Dedifferentiated amniotic fluid mesenchymal stem cell (primary cell): ENCODE results near the gene CDC42EP5.

Source experiments
- DNase-seq: peaks from one replicate; pipeline ENCODE4 v3.0.0-alpha.2; 2016; ENCODE audit errors: extremely low spot score

CDC42EP5 gene

DNA sequence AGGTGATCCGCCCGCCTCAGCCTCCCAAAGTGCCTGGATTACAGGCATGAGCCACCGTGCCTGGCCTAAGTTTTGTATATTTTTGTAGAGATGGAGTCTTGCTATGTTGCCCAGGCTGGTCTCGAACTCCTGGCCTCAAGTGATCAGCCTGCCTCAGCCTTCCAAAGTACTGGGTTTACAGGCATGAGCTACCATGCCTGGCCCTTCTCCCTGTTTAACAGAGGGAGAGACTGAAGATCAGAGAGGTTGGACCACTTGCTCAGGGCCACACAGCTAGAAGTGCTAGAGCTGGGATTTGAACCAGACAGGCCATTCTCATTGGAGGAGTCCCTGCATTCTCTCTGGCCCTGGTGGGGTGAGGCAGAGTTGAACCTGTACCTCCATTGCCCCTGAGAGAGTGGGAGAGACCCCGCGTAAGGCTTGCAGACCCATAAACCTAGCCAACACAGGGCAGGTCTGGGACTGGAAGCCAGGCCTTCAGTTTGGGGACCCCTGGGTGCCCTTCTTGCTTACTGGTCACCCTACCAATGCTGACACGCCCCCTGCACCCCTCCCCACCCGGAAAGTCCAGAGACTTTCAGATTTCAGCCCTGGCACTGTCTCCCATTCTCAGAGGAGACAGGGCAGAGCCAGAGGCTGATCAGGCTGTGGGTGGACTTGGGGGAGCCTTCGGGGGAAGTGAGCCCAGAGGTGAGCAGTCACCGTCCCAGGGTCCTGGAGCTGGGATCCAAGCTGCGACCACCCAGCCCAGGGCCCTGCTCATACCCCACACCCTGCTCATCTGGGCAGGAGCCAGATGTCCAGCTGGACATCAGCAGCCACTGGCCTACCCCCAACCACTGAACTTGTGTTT, 44.5 kb downstream of the CDC42EP5 start:
- no peak for DNase-seq

DNA sequence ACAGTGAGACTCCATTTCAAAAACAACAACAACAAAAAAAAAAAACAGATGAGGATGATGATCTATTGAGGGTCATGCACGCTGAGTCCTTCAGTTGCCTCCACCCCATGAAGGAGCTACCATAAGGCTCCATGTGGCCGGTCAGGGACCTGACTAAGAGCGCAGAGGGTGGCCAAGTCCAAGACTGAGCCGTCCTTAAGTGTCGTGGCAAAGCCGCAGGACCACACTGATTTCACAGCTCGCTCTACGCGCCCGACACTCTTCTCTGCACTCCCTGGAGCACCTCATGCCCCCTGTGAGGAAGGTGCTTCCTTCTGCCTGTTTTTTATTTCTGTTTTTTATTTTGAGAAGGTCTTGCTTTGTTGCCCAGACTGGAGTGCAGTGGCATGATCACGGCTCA, 45.5 kb downstream of the CDC42EP5 start:
- DNase-seq = no peak

DNA sequence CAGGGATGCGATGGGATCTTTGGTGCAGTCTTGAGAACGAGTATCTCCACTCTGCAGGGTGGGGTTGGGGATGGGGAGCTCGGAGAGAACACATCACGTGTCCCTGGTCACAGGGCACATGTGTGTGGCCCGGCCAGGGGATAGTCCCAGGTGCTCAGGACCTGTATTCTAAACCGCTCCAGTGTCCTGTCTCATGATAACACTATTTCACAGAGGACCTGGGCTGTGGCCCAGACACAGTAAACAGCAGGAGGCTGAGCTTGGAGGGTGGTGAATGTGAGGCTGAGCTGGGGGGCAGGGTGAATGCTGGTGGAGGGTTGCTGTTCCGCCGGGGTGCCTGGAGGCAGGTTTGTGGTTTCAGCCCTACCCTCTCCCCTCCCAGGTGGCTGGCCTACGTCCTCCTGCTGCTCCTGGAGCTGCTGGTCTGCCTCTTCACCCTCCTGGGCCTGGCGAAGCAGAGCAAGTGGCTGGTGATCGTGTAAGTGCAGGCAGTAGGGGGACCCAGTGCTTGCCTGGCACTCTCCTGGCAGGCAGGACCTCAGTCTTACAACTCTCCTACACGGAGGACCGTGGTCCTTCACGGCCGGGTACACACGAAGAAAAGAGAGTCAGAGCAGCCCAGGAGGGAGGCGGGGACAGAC, 46.7 kb downstream of the CDC42EP5 start:
- no peak for DNase-seq

DNA sequence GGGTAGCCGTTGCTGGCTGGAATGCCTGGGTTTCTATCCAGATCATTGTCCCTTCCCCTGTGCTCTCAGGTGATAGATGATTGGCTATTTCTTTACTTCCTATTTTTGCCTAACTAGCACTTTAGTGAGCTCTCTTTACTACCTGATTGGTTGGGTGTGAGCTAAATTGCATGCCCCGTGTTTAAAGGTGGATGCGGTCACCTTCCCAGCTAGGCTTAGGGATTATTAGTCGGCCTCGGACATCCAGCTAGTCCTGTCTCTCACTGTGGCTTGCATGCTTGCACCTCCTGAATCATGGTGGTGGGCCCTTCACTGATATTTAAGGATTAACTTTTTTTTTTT, 47.7 kb downstream of the CDC42EP5 start:
- no peak for DNase-seq

DNA sequence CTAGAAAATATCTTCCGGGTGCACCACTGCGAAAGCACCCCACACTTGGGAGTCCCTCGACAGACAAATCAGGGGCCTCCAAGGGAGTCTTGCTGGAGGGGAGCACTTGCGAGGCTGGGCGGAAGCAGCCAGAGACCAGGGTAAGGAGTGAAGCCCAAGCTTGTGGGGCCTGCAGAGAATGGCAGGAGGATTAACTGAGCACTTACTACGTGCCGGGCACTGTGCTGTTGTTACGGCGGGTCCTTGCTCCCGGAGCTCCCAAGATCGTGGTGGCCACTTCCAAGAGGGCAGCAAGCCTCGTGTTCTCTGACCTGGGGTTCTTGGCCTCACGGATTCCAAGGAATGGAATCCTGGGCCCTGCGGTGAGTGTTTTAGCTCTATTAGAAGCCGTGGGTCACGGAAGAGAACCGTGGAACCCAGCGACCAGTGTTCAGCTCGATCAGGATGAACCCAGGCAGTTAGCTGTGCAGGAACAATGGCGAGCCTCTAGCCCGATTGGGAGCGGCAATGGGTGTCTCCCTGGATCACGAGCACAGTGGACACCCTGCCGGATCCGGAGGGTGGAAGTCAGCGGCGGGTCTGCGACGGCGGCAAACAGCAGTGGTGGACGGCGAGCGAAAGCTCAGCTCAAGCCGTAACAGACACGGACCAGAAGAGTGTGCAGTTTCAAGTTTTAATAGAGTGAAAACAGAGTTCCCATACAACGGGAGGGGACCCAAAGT, 48.3 kb downstream of the CDC42EP5 start:
- DNase-seq = no peak

DNA sequence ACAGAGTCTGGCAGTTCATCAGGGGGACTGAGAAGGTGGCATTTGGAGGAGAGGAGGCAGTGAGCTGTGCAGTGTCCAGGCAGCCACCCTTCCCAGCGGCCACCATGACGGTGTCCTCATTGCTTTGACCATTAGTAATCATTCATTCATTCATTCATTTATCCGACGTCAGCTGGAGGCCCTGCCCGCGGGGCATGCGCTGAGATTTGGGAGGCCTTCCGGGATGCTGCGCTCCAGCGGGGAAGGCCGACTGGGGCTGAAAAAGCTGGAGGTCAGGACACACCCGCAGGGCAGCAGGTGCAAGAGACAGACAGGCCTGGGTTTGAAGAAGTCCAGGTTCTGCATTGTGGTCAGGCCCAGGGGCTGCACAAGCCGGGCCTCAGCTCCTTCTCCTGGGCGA, 48.9 kb downstream of the CDC42EP5 start:
- DNase-seq = no peak

DNA sequence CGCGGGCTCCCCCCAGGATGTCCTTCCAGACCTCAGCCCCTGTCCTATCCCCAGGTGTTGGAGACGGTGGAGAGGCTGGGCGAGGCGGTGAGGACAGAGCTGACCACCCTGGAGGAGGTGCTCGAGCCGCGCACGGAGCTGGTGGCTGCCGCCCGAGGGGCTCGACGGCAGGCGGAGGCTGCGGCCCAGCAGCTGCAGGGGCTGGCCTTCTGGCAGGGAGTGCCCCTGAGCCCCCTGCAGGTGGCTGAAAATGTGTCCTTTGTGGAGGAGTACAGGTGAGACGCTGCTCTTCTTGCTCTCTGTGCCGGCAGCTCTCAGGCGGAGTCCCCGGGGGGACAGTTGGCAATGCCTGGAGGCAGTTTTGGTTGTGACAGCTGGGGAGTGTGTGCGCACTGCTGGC, 51.0 kb downstream of the CDC42EP5 start:
- DNase-seq = no peak

DNA sequence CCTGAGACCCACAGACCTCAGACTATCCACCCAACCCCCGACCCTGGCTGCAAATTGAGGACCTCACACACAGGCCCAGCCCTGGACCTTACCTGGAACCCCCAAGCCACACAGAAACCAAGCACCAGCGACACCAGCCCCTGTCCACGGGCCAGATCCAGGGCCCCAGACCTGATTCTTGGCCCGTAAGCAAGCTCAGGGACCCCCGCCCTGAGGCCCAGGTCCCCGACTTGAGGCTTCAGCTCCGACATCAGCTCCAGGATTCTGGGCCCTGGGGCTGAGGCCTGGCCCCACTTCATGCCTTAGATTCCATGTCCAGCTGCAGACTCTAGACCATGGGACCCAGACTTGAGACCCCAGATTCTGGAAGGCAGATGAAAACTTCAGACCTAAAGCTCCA, 51.6 kb downstream of the CDC42EP5 start:
- no peak for DNase-seq

DNA sequence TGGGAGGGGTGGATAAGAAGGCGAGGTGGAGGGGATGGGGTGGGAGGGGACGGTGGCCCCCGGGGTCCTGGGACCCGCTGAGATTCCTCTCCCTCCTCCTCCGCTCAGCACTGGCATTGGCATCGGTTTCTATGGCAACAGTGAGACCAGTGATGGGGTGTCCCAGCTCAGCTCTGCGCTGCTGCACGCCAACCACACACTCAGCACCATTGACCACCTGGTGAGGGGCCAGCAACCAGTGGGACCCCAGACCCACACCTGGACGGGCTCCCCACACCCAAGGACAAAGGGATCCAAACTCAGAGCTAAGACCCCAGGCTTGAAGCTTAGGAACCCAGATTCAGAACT, 52.0 kb downstream of the CDC42EP5 start:
- no peak for DNase-seq

DNA sequence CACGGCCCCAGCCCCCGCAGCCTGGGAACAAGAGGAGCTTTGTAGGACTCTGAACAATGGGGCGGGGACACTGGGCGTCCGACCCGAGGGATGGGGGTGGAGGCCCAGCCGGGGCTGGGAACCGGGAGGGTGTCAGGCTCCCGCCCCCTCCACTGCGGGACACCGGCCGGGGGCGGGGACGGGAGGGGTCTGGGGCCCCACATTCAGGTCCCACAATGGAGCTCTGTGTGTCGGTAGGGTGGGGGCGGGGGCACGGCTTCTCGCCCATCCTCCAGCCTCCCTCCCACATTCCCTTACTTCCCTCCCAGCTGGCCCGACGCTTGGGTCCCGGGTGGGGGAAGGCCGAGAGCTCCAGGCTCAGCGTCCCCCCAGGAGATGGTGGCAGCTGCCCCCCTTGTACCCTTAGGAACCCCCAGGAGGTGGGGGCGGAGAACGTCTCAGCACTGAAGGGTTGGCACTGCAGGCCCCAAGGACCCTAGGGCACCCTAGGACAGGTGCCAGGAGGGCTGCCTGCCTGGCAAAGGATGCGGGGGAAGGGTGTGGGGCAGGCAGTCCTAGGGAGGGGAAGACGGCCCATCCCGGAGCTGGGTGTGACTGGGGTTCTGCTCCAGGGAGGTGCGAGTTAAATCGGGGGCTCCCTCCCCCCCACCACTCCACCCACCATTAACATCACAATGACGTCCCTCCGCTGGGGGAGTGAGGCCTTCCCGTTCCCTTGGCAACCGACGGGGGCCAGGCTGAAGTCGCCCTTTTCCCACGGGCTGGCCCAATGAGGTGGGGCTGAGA, 52.5 kb downstream of the CDC42EP5 start:
- no peak for DNase-seq

DNA sequence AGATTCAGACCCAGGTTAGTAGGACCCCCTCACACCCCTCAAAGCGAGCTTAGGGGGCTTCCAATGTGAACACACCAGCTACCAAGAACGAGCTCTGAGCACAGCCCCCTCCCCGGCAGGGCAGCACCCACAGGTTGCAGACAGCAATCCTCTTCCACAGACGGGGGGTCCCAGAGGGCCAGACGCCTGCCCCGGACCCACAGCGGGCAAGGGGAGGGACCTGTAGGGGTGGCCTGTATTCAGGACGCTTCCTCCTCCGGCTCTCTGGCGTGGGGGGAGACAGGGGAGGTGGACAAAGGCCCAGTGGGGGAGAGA, 53.1 kb downstream of the CDC42EP5 start:
- no peak for DNase-seq

DNA sequence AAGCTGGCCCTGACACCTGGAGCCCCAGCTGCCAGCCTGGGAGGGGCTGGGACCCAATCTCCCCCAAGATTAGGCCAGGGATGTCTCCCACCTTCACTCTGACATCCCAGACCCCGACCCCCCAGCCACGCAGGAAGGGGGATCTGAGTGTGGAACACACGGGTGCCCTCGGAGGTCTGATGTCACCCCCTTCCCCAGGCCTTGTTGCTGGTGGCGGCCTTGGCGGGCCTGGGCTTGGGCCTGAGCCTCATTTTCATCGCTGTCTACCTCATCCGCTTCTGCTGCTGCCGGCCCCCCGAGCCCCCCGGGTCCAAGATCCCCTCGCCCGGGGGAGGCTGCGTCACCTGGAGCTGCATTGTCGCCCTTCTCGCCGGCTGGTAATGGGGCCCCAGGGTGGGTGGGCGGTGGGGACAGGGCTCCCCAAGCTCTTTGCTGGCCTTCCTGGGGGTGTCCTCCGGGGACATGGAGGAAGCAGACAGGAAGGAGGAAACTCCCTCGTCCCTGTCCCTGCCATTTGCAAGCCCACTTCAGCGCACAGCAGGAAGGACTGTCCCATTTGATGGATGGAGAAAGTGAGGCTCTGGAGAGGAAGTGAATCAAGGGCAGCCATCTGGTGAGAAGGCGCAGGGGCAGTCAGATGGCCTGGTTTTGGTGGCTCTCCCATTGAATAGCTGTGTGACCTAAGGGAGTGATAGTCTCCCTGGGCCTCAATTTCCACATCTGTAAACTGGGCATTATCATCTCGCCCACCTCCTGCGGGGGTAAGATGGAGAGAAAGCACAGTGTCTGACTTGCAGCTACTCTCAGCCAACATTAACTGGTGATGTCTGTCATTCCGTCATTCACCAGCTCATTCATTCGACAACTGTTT, 53.9 kb downstream of the CDC42EP5 start:
- DNase-seq = no peak

DNA sequence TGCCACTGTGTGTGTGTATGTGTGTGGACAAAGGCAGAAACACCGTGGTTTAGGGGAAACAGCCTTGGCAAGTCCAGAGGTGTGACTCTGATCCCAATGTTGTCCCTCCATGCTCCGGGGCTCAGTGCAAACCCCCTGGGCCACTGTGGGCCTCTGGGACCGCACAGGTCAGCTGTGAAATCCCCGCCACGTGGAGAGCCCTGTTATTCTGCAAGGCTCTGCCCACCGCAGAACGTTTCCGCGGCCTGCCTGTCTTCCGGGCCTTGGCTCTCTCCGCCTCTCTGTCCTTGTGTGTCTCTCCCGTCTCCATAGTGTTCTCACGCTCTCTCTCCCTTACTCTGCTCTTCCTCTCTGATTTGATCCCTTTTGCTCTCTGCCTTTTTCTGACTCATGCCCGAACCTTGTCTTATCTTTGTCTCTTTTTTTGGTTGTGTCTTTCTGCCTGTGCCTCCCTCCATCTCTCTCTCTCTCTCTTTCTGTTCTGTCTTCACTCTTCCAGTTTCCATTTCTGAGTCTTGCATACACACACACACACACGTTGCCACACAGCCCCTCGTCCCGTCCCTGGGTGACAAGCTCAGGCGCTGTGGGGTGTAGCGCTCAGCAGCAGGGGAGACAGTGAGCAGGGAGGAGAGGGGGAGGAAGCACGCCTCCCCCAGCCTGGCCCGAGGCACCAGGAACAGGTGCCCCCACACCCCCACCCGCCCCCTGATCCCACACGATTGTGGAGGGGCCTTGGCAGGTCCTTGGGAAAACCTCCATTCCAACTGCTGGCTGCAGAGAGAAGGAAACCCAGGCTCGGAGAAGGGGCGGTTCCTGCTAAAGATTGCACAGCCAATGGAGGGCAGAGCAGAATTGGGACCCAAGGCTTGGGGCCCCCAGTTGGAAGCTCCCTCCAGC, 54.8 kb downstream of the CDC42EP5 start:
- DNase-seq = no peak

DNA sequence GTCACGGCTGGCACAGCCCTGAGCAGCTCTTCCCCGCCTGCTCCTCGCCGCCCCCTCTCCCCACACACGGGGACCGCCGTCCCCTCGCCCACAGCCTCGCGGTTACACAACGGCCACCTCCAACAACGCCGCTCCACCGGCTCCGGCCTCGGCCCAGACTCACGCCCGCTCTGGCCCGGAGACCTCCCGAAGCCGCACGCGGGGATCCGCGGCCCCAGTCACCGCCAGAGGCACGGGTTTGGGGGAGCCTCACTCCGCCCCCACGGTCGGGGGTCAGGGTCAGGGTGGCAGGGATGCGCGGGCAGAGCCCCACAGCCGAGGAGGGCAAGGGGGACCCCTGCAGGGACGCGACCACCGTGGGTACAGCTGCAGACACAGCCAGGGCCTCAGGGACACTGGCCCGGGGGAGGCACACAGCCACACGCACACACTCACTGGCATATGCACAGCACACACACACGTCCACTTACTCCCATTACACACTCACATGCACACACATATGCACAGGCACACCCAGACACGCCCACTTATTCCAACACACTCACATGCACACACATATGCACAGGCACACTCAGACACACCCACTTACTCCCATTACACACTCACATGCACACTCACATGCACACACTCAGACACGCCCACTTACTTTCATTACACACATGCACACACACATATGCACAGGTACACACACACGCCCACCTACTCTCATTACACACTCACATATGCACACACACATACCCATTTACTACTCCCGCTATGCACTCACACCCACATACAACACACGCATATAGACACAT, 56.2 kb downstream of the CDC42EP5 start:
- no peak for DNase-seq

DNA sequence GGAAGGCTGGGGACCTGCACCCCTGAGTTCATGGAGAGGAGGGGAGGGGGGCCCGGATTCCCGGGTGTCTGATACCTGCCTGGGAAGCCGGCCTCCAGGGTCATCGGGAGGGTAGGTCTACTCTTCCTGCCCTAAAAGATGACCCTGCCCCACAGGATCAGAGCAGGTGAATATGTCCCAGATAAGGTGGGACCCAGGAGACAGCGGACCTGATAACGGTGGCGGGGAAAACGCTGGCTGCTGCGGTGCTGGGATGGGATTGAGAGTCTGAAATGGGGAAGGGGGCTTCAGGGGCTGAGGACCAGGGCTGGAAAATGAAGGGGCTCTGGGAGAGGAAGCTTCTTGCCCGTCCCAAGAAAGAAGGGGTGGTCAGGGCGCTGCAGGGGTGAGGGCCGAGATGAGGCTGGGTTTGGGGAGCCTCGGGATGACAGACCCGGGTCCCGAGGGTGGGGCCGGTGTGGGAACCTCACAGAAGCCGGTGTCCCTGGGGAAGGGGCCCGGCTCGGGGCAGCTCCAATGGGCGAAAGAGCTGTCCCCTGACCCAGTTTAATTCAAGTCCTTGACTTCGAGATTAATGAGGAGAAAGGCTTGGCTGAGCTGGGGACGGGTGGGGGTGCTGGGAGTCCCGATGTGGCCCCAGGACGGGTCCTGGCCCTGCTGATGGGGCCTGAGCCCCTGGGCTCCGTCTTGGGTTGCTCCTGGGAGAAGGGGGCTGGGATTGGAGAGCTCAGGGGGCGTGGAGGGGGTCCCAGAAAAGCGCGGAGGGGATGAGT, 57.0 kb downstream of the CDC42EP5 start:
- no peak for DNase-seq

DNA sequence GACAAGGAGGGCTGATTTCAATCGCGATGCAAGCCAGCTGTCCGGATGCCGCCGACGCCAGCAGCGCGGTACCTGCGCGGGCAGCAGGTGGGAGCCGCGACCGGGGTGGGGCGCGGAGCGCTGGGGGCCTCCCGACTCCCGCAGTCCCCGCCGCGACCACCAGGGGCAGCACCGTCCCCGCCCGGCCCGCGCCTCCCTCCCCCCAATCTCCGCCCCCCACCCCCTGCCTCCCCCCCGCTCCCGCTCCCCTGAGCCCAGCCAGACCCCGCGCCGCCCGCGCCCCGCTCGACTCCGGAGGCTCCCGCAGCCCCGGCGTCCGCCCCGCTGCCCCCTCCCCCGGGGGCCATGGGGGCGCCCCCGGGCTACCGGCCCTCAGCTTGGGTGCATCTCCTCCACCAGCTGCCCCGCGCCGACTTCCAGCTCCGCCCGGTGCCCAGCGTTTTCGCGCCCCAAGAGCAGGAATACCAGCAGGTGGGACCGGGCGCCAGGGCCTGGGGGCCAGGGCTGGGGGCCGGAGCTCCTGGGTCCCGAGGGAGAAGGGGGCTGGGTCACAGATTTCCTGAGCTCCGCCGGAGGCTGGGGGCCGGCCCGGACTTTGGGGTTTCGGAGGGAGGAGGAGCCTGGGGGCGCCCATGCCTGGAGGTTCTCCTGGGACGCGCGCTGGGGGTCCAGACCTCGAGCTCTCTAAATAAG, 57.7 kb downstream of the CDC42EP5 start, which contains the start of gene TTYH1:
TSS of gene TTYH1 (plus strand) at position 257 of the 693 bp plus-strand sequence. CDS start at position 346, 89 bp downstream.
- DNase-seq = no peak
